Central memory CD8-positive, alpha-beta T cell (primary cell): ENCODE results near the gene SMYD3.

Source experiments
- ATAC-seq: fragments of 150-1000 bp; cut with Tn5 transposase; replicated peaks from 2 replicates; pipeline ENCODE4 v1.10.0; 2022; ENCODE audit warnings: mild to moderate bottlenecking, moderate FRiP score, moderate number of reproducible peaks; ENCODE audit not compliant: poor library complexity, severe bottlenecking; ENCODE audit errors: extremely low read depth
- DNase-seq, 2 donors: peaks; one replicate each; pipeline ENCODE4 v3.0.0; 2021; ENCODE audit warnings: low spot score in 2 of 2
- H3K27ac Mint-ChIP-seq: one replicate; pipeline ENCODE4 v1.8.0; 2022; ENCODE audit warnings: low read depth, mild to moderate bottlenecking, moderate library complexity, mixed read lengths
- H3K27me3 Mint-ChIP-seq: one replicate; pipeline ENCODE4 v1.8.0; 2022; ENCODE audit warnings: mixed read lengths
- H3K36me3 Mint-ChIP-seq: one replicate; pipeline ENCODE4 v1.8.0; 2022; ENCODE audit warnings: mild to moderate bottlenecking, moderate library complexity, mixed read lengths; ENCODE audit not compliant: insufficient read depth
- H3K4me1 Mint-ChIP-seq: one replicate; pipeline ENCODE4 v1.8.0; 2022; ENCODE audit warnings: mixed read lengths
- H3K4me3 Mint-ChIP-seq: one replicate; pipeline ENCODE4 v1.8.0; 2022; ENCODE audit warnings: mild to moderate bottlenecking, moderate library complexity, mixed read lengths
- H3K9me3 Mint-ChIP-seq: one replicate; pipeline ENCODE4 v1.8.0; 2022; ENCODE audit warnings: mixed read lengths

The SMYD3 gene

DNA sequence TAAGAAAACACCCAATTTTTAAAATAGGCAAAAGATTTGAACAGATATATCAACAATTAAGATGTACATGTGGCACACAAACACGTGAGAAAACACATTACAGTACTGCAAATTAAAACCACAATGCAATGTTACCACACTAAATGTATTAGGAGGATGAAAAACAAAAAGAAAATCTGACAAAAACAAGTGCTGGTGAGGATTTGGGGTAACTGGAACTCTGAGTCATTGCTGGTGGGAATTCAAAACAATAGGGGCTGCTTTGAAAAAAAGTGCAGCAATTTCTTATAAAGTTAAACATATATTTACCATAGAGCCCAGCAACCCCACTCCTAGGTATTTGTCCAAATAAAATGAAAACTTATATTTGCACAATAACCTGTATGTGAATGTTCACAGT lies 614.1 kb downstream of the SMYD3 start:
- H3K27ac Mint-ChIP-seq, result no peak overlapping the region
- no peak overlapping the region for H3K4me3 Mint-ChIP-seq
- no peaks in the 10 kb centered on the region for H3K9me3 Mint-ChIP-seq
- H3K36me3 Mint-ChIP-seq, result peaks cover 2% of the 10 kb centered on the region
- DNase-seq (no peak), ATAC-seq (no peak)
- no peaks in the 10 kb centered on the region for H3K4me1 Mint-ChIP-seq
- no peaks in the 10 kb centered on the region for H3K27me3 Mint-ChIP-seq

DNA sequence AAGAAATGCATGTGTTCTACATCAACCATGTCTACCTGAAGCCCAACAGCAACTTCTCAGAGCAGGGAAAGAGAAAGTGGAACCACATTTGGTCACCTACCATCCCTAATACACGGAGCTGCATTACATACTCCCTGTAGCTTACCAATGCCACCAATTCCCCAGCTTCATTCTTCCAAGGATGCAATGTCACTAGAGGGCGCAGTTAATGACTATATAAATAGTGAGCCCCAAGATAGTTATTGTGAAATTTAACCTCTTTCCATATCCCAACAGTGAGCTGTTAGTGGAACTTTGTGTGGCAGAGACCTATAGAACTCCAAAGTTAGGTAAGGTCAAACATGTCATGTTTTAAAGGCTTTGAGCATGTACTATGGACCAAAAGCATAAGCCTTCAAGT lies 618.3 kb downstream of the SMYD3 start:
- Mint-ChIP-seq H3K27ac (no peak overlapping the region), H3K9me3 (no peaks in the 10 kb centered on the region), H3K36me3 (peaks cover 2% of the 10 kb centered on the region), H3K27me3 (no peaks in the 10 kb centered on the region), H3K4me3 (no peak overlapping the region), H3K4me1 (no peaks in the 10 kb centered on the region)
- ATAC-seq (no peak), DNase-seq (no peak)

GRCh38 chr1:245887829-245888228 lies 619.2 kb downstream of the SMYD3 start:
- H3K9me3 Mint-ChIP-seq, result no peaks in the 10 kb centered on the region
- H3K36me3 Mint-ChIP-seq, result peaks cover 2% of the 10 kb centered on the region
- H3K4me1 Mint-ChIP-seq, result no peaks in the 10 kb centered on the region
- H3K27ac Mint-ChIP-seq, result no peak overlapping the region
- no peak overlapping the region for H3K4me3 Mint-ChIP-seq
- DNase-seq (no peak), ATAC-seq (no peak)
- no peaks in the 10 kb centered on the region for H3K27me3 Mint-ChIP-seq

DNA sequence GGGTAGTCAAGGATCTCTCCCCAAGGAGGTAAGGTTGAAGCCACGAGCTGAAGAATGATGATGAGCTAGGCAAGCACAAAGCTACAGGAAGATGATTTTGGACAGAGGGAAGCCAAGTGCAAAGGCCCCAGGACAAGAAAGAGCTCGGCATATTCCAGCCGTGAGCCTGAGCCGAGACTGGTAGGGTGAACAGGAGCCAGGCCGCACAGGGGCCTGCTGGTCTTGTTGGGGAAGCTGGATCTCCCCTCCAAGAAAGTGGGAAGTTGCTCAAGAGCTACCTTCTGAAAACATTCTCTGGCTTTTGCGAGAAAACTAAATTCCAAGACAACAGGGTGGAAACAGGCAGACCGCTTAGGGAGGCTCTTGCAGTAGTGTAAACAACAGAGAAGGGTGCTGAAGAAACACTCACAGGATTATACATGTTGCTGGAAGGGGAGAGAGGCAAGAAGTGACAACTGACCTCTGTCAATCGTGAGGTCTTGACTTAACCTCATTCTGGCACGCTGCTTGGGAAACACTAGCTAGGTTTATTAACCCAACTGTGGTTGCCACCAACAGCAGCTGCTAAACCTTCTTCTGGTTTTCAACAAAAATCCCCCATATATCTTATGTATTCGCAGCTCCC lies 625.2 kb downstream of the SMYD3 start:
- no peak overlapping the region for H3K27ac Mint-ChIP-seq
- no peaks in the 10 kb centered on the region for H3K9me3 Mint-ChIP-seq
- H3K4me3 Mint-ChIP-seq, result no peak overlapping the region
- H3K27me3 Mint-ChIP-seq, result no peaks in the 10 kb centered on the region
- H3K36me3 Mint-ChIP-seq, result no peaks in the 10 kb centered on the region
- no peak for DNase-seq
- ATAC-seq, result no peak
- no peaks in the 10 kb centered on the region for H3K4me1 Mint-ChIP-seq

- H3K27me3 Mint-ChIP-seq, result no peaks in the 10 kb centered on the region
- ATAC-seq (no peak), DNase-seq (no peak)
- H3K9me3 Mint-ChIP-seq, result no peaks in the 10 kb centered on the region
- no peaks in the 10 kb centered on the region for H3K4me1 Mint-ChIP-seq
- no peaks in the 10 kb centered on the region for H3K36me3 Mint-ChIP-seq
- H3K27ac Mint-ChIP-seq, result no peak overlapping the region
- H3K4me3 Mint-ChIP-seq, result no peak overlapping the region
Observed at GRCh38 chr1:245880754-245881403, 626.2 kb downstream of the SMYD3 start.

- no peaks in the 10 kb centered on the region for H3K4me1 Mint-ChIP-seq
- H3K36me3 Mint-ChIP-seq, result no peaks in the 10 kb centered on the region
- no peaks in the 10 kb centered on the region for H3K27me3 Mint-ChIP-seq
- no peak for ATAC-seq
- no peak overlapping the region for H3K4me3 Mint-ChIP-seq
- DNase-seq, result no peak
- no peak overlapping the region for H3K27ac Mint-ChIP-seq
- H3K9me3 Mint-ChIP-seq, result no peaks in the 10 kb centered on the region
Observed at GRCh38 chr1:245879091-245879490, 628.0 kb downstream of the SMYD3 start.

DNA sequence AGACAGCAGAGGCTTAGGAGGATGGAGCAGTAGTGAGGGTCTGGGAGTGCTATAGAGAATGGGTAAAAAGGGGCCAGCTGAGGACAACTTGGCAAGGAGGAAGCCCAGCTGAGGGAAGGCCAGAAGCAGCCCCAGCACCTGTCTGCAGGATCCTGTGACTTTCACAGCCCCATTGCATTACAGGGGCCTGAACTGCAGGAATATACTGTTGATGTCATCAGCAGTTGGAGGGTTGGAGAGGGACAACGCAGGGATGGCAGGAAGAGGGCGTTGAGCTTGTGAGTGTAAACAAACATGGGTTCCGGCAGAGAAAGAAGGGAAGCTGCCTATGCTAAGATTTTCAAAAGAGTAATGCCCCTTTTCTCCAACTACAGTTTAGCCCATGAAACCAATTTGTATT lies 628.5 kb downstream of the SMYD3 start:
- ATAC-seq, result no peak
- H3K27me3 Mint-ChIP-seq, result no peaks in the 10 kb centered on the region

GRCh38 chr1:245877976-245878375 lies 629.1 kb downstream of the SMYD3 start:
- DNase-seq (no peak), ATAC-seq (no peak)
- Mint-ChIP-seq H3K4me1 (no peaks in the 10 kb centered on the region), H3K27me3 (no peaks in the 10 kb centered on the region), H3K9me3 (no peaks in the 10 kb centered on the region), H3K27ac (no peak overlapping the region), H3K36me3 (no peaks in the 10 kb centered on the region), H3K4me3 (no peak overlapping the region)

More for the DNA sequence above, 628.5 kb downstream of the SMYD3 start:
- no peaks in the 10 kb centered on the region for H3K4me1 Mint-ChIP-seq
- H3K27ac Mint-ChIP-seq, result no peak overlapping the region
- H3K4me3 Mint-ChIP-seq, result no peak overlapping the region
- H3K9me3 Mint-ChIP-seq, result no peaks in the 10 kb centered on the region
- no peaks in the 10 kb centered on the region for H3K36me3 Mint-ChIP-seq
- DNase-seq, result no peak

DNA sequence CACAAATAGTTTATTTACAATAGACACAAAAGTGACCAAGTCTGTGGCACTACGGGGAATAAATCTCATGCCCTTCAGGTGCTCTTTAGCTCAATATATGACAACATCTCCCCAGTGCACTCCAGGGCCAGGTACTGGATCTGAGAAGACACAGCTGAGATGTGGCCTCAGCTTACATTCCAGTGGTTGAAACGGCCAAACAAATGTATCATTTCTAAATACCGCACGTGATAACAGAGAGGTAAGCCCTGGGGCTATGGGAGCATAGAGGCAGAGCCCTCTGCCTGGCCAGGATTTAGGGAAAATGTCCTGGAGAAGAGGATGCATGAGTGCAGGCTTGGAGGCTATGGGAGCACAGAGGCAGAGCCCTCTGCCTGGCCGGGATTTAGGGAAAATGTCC lies 630.5 kb downstream of the SMYD3 start:
- Mint-ChIP-seq H3K27me3 (no peaks in the 10 kb centered on the region), H3K4me1 (no peaks in the 10 kb centered on the region), H3K27ac (no peak overlapping the region), H3K36me3 (no peaks in the 10 kb centered on the region), H3K9me3 (no peaks in the 10 kb centered on the region), H3K4me3 (no peak overlapping the region)
- ATAC-seq (no peak), DNase-seq (no peak)

- DNase-seq (no peak), ATAC-seq (no peak)
- H3K4me1 Mint-ChIP-seq, result no peaks in the 10 kb centered on the region
- H3K36me3 Mint-ChIP-seq, result no peaks in the 10 kb centered on the region
- H3K9me3 Mint-ChIP-seq, result no peaks in the 10 kb centered on the region
- H3K27me3 Mint-ChIP-seq, result no peaks in the 10 kb centered on the region
- no peak overlapping the region for H3K4me3 Mint-ChIP-seq
- H3K27ac Mint-ChIP-seq, result no peak overlapping the region
Observed at GRCh38 chr1:245875581-245876261, 631.4 kb downstream of the SMYD3 start.

DNA sequence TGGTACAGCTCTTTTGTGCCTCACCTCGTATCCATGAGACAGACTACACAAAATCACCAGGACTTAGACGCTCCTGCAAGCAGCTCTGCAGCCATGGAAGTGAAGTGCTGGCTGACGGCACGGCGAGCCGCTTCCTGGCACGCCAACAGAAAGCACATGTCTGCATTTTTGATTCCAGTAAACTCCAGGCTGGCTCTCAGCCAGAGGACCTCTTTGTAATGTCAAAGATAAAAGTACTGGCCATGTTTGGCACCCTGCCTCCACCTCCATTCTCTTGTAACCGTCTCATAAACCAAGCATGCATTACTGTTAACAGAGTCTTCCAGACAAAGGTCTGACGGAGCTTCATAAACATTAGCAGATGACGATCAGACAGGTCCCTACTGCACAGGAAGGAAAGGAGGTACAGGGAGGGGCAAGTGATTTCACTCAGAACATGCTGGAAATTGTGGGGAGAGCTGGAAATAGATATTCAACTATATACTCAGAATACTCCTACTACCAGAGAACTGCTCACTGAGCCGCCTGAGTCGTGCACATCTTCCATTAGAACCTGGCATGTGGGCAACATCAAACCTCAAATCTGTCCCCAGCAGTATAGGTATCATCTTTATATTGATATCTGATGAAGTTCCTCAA lies 632.0 kb downstream of the SMYD3 start:
- Mint-ChIP-seq H3K4me3 (no peak overlapping the region), H3K27me3 (no peaks in the 10 kb centered on the region), H3K27ac (no peak overlapping the region), H3K36me3 (no peaks in the 10 kb centered on the region), H3K4me1 (no peaks in the 10 kb centered on the region), H3K9me3 (no peaks in the 10 kb centered on the region)
- DNase-seq (no peak), ATAC-seq (no peak)

DNA sequence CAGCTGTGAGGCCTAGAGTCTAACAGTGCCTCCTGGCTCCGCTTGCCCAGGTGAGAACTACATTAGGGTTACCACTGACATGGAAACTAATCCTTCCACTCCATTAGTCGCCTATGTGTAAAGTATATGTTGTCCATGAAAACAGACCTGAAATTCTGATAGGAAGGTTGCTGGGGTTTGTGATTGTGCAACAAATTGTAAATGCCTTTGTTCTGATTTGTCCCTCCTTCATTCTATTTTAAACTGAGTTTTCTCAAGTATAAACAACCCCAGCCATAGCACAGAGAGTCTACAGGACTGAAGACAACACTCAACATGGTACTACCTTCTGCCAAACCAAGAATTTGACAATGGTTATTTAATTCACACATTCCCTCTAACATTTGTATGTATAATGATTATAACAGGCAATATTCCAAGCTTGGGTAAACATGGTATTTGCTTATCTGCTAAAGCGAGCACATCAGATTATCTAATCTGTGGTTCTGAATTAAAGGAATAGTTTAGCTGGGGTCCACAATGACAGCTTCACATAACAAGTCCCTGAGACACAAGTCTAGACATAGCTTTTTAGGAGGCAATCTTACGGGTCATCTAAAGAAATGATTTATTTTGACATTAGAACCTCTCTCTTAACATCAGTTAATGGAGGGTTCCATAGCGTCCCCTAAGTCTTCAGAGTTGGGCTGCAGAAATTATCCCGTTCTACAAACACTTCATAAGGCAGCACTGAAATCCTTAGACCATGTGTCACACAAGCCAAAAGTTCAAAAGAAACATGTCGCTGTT lies 633.0 kb downstream of the SMYD3 start:
- no peak overlapping the region for H3K4me3 Mint-ChIP-seq
- ATAC-seq (no peak), DNase-seq (no peak)
- no peaks in the 10 kb centered on the region for H3K9me3 Mint-ChIP-seq
- H3K36me3 Mint-ChIP-seq, result no peaks in the 10 kb centered on the region
- no peaks in the 10 kb centered on the region for H3K27me3 Mint-ChIP-seq
- H3K27ac Mint-ChIP-seq, result no peak overlapping the region
- no peaks in the 10 kb centered on the region for H3K4me1 Mint-ChIP-seq
